ENCODE data around the gene TEX2.
"Not testable (repeated sequence)": the region's sequence is repeated elsewhere in the genome, so short reads cannot be mapped to it uniquely, and the experiment has no call there.

Gene TEX2

DNA sequence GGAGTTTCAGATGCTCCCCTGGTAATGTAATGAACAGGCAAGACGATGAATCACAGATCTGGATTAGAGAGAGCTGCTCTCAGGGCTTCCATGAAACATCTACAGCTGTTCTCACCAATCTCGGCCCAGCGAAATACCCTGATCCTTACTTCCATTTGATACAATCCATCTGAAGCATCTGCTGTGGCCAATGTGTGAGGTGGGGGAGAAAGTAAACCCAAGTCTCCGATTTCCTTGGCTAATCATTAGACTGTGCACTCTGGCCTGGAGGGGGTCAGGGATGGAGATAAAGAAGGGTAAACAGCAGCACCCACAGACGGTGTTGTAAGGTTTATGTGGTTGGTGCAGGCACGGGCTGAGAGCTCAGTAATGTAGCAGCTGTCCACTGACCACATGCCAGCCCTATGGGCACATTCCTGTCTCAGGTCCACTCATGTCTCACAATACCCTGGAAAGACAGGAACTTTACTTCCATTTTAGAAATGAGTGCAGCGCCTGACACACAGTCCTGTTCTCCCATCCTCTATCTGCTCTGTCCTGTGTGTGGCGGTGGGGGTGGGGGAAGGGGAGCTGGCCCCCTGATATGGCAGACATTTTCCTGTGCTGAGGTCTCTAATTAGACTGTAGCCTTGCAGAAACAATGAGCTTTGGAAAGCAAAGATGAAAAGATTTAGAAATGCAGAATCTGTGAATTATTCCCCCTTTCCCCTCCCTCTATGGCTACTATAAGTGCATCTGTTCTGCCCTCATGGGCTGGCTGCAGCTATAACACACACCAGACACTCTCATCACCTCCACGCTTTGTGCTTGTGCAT, 84.8 kb downstream of the TEX2 start:
- no peak for DNase-seq

DNA sequence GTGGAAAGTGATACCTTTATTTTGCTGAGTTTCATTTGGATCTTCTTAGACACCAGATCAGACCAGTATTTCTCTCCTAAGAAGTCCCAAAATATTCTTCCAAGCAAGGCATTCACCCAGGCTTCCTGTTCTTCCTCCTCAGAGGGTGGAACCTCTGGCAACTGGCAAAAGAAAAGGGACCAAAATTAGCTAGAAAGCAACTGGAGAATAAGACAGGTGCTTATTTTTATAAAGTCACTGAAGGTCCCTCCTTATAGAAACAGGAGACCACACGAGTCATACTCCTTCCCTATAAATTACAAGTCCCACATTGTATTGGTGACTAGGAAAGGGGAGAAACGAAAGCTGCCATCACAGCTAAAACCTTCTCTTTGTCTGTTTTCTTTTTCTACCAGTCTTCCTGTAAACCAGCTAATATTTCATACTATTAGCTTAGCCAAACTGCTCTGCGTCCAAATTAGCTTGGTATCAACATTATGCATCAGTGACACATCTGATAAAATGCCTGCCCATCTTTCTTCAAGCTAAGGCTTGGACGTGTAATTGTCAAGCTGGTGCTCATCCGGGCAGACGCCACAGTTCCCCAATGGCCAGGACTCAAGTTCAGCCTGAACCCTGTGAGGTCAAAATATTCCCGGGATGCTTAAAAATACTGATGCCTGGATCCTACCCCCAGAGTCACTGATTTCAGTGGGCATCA, 85.6 kb downstream of the TEX2 start:
- DNase-seq = no peak

DNA sequence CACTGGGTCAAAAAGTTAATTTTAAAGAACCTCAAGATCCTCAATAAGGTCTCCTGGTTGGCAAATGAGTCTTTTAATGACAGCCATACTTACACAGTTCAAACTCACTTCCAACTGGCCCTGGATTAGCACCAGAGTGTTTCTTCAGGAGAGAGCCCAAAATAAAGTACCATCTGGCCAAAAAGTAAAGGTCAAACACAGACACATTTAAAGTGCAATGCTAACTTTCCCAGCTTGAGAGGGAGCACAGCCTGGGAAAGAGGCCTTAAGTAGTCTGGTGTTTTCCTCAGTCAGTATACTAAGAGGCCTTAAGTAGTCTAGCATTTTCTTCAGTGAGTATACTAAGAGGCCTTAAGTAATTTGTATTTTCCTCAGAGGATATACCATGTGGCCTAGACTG, 86.5 kb downstream of the TEX2 start:
- no peak for DNase-seq

DNA sequence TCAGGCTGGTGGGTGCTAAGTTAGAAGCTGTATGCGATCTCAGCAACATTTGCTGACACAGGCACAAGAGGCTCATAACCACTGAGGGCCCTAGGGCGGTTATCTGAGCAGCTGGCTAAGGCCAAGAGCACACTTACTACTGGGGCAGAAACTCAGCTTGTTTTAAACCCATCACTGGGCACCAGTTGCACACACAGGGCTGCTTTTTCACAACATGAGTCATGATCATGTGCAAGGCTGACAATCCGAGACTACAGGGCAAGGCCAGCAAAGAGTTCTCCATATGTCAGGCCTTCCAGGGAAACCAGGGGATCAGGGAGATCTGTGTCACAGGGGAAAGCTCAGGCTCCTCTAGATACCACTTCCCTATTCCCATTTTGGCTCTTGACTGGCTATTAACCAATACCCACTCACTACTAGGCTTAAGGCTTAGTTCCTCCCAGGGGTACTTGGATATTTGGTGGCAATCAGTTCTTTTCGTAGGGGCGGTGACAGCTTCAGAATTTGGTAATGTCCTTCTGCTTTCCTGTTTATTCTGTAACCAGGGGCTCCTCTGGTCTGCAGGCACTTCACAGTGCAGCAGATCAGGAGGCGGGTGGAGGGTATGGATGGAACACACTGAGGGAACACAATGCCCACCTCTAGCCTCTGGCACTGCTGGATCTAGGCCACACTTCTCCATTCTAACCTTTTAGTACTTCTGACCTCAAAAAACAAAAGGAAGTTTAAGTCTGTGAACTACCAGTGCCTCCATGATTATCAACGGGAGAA, 88.2 kb downstream of the TEX2 start:
- DNase-seq = peak; percentile 97

DNA sequence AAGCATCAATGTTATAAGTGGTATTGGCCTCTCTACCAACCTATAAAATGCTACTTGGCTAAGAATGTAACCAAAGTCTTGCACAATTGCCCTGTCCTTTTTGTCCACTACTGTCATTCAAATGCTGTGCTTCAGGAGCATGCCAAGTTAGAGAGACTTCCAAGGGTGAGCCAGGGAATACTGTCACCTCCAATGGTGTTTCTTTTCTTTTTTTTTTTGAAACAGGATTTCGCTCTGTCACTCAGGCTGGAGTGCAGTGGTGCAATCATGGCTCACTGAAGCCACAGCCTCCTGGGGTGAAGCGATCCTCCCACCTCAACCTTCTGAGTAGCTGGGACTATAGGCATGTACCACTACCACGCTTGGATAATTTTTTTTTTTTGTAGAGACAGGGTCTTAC, 89.4 kb downstream of the TEX2 start:
- peak; percentile 23 for DNase-seq

DNA sequence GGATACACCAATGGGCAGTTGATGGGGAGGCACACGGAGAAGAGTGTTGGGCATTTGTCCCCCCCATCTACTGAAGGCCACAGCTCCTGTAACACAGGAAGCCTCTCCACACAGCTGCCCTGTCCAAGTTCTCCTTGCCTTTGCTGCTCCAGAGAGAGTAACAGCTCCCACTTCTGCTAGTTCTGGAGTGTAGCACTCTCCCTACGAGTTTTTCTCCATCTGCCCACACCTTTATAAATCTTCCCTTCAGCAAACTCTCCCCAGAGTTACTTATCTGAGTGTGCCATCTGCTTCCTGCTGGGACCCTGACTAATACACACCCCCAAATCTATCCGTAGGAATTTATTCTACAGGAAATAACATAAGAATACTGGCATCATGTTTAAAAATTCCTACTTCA, 90.5 kb downstream of the TEX2 start:
- DNase-seq = no peak

DNA sequence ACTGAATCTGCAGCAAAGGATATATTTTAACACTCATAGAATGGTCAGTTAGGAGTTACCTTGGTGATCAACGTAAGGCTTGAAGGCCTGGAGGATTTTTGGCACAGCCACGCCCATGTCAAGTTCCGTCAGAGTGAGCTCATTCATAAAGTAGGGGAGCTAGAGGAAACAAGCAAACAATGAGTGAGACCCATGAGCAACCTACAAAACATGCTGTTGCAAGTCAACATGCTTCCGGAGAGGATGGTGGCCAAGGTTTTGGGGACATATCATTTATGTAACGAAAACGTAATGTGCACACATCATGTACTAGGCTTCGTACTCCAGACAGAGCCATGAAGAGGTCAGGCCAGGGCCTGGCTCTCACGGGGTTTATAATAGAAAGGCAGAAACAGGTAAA, 92.0 kb downstream of the TEX2 start:
- DNase-seq = no peak

DNA sequence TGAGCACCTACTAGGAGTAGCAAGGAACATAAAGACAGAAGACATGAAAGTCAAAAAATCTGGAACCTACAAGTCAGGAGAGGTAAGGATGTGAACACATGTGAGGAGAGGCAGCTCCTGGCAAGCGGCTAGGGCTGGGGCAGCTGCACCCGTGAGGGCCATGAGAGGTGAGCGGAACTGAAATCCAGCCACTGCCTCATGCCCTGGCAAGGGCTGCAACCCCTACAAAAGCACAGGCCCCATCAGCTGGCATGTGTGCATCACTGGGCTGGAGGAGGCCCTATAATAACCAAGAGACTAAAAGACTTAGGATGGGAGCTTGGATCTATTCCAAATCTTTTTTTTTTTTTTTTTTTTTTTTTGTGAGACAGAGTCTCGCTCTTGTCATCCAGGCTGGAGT, 92.8 kb downstream of the TEX2 start:
- DNase-seq = no peak

DNA sequence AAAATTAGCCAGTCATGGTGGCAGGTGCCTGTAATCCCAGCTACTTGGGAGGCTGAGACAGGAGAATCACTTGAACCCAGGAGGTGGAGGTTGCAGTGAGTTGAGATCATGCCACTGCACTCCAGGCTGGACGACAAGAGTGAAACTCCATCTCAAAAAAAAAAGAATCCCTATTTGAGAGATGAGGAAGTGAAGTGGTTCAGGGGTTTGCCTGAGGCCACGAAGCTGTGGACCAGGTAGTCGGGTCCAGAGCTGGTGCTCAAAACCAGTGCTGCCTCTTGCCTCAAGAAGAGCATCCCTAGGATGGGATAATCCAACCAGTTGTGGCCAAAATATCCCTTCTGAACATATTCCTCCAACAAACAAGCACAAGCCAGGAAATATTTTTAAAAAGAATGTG, 95.4 kb downstream of the TEX2 start:
- DNase-seq = not testable (repeated sequence)

DNA sequence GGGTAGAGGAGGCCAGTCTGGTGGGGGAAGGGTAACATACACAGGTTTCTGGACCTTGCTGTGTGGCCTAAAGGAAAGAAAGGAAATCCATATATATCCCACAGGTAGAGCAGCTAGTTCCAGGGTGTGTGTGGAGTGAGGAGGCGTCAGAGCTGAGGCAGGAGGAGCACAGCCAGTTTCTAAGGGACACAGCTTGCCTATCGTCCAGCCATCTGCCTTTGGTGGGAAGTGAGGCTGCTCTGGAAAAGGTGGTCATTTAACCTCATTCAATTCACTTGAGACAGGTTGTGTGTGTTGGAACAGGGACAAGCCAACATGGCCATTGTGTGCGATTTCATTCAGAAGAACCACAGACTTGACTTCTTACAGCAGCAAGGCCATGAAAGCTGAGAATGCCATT, 96.2 kb downstream of the TEX2 start:
- DNase-seq = no peak

DNA sequence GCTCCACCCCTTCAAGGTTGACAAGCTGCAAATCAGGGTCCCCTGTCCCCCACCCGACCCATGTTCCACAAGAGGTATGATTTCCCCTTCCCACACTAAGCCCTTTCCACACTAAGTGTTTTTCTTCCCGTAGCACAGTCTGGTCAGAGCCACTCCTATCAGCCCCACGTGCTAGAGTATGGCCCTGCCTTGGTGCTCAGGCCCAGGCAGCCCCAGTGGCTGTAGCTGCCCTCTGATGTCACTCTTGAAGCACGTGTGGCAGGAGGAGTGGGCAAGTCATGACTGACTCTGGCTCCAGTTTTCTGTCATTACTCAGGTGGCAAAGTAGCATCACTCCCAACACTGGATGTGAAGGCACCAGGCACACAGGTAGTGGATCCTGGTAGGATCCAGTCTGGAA, 97.7 kb downstream of the TEX2 start:
- no peak for DNase-seq

DNA sequence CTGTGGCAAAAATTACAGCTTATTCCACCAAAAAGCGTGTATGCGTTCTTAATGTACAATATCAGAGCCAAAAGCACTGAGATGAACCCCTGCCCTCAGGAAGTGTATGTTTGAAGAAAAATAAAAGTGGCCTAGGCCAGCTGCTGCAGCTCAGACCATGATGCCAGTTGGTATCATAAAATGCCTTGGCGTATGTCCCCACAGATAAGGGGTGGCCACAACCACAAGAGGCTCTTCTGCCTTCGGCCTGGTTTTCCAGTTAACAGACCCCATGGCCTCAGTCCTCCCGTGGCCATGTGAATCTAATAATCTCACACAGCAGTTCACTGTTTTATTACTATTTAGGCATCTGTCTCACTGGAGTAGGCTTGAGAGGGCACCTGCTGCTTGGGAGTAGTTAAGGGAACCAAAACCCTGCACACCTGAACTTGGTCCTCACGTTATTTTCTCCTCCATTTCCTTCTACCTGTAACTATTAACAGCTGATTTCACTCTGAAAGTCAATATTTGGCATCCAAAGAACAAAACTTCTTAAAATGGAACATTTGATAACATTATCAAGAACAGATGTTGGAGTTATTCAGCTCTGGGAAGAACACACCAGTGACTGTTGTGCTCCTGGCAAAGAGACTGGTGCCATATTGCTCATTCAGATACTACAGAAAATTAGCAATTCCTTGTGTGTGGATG, 98.3 kb downstream of the TEX2 start:
- no peak for DNase-seq

DNA sequence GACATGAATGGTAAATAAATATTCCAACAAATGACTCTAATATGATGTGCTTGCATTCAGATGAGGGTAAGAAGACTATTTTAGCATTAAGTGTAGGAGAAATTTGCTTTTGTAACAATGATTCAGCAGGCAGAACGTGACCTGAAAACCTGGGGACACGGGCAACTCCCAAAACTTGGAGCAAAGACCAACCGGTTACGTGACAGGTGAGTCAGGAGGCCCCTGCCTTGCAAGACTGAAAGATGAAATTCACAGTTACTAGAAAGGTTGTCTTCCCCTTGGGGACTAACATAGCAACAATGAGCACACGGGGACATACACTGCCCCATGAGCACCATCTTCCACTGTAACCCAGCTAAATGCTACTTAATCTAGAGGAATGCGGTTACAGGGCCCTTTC, 99.6 kb downstream of the TEX2 start:
- no peak for DNase-seq

DNA sequence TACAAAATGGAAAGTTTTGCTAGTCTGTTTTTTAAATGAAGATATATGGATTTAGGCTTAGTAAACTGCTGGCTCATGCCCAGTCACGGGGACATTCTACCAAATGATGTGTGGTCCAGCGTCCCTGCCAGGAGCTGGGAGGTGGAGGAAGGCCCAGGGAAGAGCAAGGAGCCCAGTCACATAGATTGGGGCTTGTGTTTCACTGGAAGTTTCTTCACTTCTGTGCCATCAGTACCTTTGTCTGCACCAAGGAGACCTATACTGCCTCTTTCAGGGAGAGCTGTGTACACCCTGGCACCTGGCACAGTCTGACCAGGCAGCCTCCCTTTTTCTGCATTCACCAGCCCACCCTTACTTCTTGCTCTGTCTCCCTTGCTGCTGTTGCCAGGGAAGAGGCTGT, 100.5 kb downstream of the TEX2 start:
- DNase-seq = no peak

DNA sequence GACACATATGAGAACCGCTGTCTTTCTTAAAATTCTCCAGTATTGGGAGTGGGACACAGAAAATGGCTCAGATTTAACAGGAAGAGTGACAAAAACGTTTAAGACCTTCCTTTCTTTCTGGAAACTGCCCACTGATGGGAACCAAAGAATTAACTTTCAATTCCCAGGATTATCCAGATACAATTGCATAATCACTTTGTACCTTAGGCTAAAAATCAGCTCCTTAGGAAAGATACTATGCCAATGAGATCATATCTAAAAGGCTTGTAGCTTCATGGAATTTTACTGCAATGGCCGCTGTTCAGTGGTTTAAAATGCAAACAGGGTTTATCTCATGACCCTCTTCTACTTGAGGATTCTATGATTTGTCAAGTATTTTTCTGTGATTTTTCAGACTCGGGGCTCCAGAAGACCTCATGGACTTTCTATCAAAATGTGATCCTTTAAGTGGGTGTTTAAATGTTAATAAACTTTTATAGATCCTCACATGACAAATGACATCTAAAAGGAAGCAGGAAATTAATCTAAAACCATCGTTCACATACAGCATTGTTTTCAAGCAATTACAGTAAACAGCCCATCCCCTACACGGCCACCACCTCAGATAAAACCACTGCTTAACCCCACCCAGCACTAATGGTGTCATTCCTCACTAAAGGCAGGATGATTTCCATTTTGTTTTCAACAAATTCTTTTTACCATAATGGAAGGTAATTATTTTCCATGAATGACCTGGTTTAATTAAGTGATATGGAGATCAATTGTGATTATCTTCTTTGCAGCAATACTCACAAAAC, 101.5 kb downstream of the TEX2 start:
- no peak for DNase-seq

DNA sequence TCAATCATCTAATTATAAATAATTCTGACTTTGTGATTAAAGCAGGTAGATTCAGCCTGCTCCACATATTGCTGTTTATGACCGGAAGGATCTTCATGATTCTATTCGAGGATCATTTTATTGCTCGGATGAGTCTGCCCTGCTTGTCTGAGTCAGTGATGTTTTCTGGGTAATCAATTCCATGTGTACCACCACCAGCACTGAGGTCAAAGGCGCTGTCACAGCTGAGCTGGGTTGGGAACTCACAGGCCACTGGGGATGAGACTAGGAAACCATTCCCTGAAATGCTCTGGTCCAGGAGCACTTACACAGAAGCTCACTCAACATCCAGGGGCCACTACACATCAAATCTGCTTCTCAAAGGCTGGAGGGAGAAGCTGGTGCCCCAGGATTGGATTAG, 102.7 kb downstream of the TEX2 start:
- no peak for DNase-seq

DNA sequence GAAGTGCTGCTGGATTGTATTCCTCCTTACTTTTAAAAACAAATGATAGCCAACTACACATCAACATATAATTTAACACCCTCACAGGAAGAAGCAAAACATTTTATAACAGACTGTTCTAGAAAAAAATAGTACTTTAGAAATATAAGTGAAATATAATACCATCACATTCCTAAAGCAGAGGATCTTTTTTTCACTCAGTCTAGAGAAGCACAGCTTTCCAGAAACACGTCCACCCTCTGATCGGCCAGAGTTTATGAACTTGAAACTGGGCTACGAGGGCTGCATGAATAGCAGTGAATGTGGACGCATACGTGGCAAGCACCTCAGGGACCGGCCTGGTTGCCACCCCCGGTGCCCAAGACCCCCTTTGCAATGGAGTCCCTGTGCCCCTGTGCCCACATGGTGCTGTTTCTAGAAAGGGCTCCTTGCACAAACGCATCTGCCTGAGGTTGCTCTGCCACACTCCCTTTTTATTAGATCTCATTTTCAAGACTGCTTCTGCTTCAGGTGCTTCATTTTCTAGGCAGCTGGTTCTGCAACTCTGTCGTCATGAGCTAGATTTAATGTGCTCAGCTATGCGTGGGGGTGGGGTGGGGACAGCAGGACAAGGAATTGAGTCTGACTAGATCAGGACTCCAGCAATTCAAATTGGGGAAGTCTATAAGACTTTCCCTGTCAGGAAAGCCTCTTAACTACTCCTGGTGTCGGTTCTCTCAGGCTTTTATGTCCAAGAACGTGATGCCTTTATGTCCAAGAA, 104.0 kb downstream of the TEX2 start:
- DNase-seq = peak; percentile 18

DNA sequence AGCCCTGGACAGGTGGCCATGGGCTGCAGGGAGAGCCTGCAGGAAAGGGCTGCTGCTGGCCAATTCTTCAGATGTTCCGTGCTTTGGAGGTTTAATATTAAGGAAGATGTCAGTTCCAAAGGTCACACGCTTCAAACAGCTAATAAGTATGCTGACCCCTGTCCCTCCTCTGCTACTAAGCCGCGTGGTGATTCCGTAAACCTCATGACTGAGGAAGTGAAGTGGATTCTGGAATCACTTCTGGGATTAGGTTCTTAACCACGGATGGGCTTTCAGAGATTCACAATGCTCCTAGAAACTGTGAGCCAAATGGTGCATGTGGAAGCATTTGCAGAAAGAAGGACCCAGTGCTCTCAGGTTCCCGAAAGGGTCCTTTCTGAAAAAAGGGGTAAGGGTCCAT, 104.7 kb downstream of the TEX2 start:
- no peak for DNase-seq

DNA sequence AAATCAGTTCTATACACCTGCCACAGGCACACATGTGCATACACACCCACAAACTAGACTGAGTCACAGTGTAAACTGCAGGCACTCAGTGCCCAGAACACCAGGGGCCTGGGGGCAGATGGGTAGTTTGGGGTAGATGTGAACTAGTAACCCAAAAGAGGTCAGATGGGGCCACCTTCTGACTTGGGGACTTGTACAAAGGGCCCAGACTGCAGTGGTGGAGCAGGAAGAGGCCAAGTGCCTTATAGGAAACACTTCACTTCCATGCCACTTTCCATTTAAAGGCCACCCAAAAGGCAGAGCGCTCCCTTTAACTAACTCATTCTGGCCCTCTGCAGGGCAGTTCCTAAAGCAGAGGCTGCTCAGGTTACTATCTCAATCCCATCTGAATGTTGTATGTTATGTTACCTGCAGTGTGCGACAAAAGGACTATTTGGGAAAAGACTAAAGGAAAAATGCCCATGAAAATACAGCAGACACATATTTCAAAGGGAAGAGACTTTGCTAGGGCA, 105.3 kb downstream of the TEX2 start:
- DNase-seq = no peak

DNA sequence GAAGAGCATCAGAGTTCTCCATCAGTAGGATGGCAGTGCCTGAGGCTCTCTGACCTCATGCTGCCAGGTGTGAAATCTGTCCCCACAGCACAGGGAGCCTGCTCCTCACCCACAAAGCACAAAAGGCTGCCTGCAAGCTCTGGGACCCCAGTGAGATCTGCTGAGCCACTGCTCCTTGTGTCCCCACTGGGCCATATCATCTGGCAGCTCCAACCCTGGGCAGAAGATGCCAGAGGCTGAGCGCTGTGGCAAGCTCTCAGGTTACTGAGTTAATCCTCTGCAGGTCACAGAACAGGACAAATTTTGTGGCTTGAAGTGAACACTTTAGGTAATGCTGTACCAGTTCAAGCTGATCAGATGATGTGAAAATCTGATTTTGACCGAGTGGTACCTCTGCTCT, 106.4 kb downstream of the TEX2 start:
- no peak for DNase-seq

Measured in inflammatory macrophage treated with lipopolysaccharide for 4 hours (primary cell).